NCI-H1105 (cell line): ENCODE measurements around the gene FAM83C.
"Not testable (repeated sequence)": the region's sequence is repeated elsewhere in the genome, so short reads cannot be mapped to it uniquely, and the experiment has no call there.

Experiments used
- DNase-seq: peaks from one replicate; lab custom pipeline; 2025; lab: John Stamatoyannopoulos, UW

The FAM83C gene

GRCh38 chr20:35263532-35264341 lies 28.5 kb downstream of the FAM83C start:
- DNase-seq = no peak

- DNase-seq = not testable (repeated sequence)
Observed at GRCh38 chr20:35262731-35263531, 29.3 kb downstream of the FAM83C start.

- DNase-seq = not testable (repeated sequence)
Observed at GRCh38 chr20:35262321-35262720, 29.9 kb downstream of the FAM83C start.

- no peak for DNase-seq
Observed at GRCh38 chr20:35260426-35260825, 31.8 kb downstream of the FAM83C start.

GRCh38 chr20:35257175-35257909 lies 34.9 kb downstream of the FAM83C start:
- no peak for DNase-seq

- DNase-seq = no peak
Observed at GRCh38 chr20:35254448-35254999, 37.7 kb downstream of the FAM83C start.

- no peak for DNase-seq
Observed at GRCh38 chr20:35253010-35253409, 39.2 kb downstream of the FAM83C start.

- not testable (repeated sequence) for DNase-seq
Observed at GRCh38 chr20:35252598-35252997, 39.6 kb downstream of the FAM83C start.

GRCh38 chr20:35252037-35252461 lies 40.2 kb downstream of the FAM83C start:
- DNase-seq = no peak

- no peak for DNase-seq
Observed at GRCh38 chr20:35251613-35251940, 40.6 kb downstream of the FAM83C start.

GRCh38 chr20:35248641-35249475 lies 43.4 kb downstream of the FAM83C start:
- DNase-seq = no peak

- DNase-seq = no peak
Observed at GRCh38 chr20:35246723-35247122, 45.5 kb downstream of the FAM83C start.

- DNase-seq = no peak
Observed at GRCh38 chr20:35243986-35244385, 48.2 kb downstream of the FAM83C start.

GRCh38 chr20:35243317-35243716 lies 48.9 kb downstream of the FAM83C start:
- no peak for DNase-seq

GRCh38 chr20:35240811-35241293 lies 51.4 kb downstream of the FAM83C start:
- no peak for DNase-seq

- DNase-seq = no peak
Observed at GRCh38 chr20:35240083-35240810, 52.0 kb downstream of the FAM83C start.

- DNase-seq = no peak
Observed at GRCh38 chr20:35238735-35239134, 53.5 kb downstream of the FAM83C start.

- no peak for DNase-seq
Observed at GRCh38 chr20:35238170-35238569, 54.1 kb downstream of the FAM83C start.

- no peak for DNase-seq
Observed at GRCh38 chr20:35237486-35237885, 54.7 kb downstream of the FAM83C start.

GRCh38 chr20:35235881-35236280 lies 56.3 kb downstream of the FAM83C start:
- DNase-seq = no peak
